Measurements from ENCODE around the gene ZGRF1.

- TF ChIP-seq CTCF (IDR thresholded peaks at IDR 0.05) (no peak), POLR2A (IDR thresholded peaks at IDR 0.05) (no peak)
Measured at GRCh38 chr4:112557676-112558411, 78.9 kb downstream of the ZGRF1 start.
